HG02970 (cell line): Measurements from ENCODE around the gene BTBD16.

ENCODE experiments used
- ATAC-seq: cut with Tn5 transposase; IDR thresholded peaks from one replicate; pipeline ENCODE4 v1.9.1; 2021; ENCODE audit warnings: mild to moderate bottlenecking, moderate library complexity, moderate number of reproducible peaks; ENCODE audit not compliant: unreplicated experiment, low FRiP score

Gene BTBD16

DNA sequence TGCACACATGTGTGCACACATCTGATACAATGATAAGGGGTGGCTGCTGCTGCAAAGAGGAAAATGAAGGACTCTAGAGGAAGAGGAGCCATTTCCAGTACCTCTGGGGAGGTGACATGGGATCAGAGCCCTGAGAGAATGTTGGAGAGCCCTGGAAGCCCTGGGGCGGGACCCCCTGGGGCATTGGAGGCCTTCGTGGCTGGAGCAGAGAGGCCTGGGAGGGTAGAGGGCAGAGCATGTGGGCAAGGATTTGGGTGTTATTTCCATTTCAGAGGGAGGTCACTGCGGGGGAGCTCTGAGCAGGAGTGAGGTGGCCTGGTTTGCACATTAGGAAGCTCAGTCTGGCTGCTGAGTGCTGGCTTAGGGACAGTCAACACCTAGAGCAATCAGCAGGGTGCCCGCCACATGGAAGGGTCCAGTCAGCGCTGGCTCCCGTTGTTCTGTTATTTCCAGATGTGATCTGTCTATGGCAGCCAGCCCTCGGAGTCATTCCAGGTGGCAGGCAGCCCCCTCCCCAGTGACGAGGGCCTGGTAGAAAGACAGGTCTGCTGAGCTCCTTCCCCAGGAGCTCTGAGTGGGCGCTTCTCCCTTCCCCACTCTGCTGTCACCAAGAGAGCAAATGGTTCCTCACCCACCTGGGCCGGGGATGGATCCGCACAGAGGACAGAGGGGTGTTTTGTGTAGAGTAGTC, 24.1 kb upstream of the BTBD16 start:
- ATAC-seq = no peak

DNA sequence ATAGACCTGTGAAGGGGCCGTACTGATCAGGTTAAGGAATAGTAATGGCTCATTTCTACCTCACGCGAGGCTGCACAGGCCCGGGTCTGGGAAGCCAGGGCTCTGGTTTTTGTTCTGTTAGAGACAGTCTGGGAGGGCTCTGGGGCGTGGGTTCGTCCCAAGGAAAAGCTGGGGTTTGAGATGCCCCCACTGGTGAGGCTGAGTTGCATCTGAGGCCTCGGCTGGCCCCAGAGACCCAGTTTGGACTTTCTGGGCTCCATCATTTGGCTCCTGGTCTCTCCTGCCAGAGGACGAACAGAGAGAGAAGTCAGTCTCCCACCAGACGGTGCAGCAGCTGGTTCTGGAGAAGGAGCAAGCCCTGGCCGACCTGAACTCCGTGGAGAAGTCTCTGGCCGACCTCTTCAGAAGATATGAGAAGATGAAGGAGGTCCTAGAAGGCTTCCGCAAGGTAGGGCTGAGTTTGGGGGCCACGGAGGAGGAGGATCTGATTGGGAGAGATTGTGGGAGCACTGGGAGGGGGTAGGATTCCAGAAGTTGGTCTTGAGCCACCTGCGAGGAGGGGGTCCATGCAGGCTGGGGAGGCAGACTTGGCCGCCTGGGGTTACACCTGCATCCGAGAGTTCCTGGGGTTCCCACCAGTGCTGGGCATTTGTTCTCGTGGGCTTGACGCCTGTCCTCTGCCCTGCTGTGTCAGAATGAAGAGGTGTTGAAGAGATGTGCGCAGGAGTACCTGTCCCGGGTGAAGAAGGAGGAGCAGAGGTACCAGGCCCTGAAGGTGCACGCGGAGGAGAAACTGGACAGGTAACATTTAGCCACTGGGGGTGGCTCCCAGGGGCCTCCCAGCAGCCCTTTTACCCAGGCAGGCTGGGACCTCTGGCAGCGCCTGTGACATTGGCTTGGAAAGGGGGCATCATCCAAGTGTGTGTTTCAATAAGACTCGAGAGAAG, 22.5 kb upstream of the BTBD16 start:
- no peak for ATAC-seq

DNA sequence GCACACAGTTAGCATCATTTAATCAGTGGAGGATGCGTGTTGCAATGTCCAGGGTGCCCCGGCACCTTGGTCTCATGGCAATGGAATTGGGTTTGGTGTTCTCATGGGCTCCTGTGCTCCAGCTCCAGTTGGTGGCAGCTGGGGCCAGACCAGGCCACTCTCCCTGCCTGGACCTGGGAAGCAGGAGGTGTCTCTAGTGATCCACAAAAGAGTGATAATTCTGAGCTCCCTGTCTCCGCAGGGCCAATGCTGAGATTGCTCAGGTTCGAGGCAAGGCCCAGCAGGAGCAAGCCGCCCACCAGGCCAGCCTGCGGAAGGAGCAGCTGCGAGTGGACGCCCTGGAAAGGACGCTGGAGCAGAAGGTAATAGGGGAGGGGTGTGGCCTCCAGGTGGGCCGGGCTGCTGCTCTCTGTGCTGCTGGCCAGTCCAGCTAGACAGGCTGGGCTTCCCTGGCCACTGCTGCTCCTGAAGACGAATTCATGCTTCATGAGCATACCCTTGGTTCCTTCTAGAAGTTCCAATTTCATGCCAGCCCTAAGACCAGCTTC, 21.7 kb upstream of the BTBD16 start:
- no peak for ATAC-seq

DNA sequence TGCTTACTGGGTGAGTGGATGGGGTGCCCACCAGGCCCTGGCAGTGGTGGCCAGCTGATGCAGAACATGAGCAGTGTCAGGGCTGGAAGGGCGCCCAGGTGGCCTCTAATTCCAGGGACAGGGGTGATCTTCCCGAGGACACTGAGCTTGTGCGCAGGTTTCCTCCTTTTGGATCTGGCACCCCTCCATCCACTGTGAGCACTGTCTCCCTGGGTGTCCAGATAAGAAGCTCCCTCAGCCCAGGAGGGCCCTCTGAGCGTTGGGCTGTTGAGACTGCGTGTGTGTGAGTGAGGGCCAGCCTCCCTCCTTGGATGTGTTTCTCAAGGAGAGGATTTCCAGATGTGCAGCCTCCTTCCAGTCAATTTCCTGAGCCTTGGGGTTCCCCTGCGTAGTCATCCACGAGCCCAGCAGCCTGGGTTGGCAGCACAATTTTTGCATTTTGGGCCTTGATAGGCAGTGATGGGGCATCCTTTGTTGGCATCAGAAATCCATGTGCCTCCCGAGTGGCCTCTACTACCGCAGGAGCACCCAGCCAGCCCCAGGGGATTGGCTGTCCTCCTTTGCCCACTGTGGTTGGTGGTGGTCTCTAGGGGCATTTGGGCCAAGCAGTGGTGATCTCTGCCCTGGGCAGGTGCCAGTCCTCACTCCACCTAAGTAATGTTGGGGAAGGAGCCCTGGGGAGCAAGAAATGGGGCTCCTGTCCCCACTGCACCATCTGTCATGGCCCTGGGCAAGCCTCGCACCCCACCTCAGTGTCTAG, 20.9 kb upstream of the BTBD16 start:
- ATAC-seq = no peak

DNA sequence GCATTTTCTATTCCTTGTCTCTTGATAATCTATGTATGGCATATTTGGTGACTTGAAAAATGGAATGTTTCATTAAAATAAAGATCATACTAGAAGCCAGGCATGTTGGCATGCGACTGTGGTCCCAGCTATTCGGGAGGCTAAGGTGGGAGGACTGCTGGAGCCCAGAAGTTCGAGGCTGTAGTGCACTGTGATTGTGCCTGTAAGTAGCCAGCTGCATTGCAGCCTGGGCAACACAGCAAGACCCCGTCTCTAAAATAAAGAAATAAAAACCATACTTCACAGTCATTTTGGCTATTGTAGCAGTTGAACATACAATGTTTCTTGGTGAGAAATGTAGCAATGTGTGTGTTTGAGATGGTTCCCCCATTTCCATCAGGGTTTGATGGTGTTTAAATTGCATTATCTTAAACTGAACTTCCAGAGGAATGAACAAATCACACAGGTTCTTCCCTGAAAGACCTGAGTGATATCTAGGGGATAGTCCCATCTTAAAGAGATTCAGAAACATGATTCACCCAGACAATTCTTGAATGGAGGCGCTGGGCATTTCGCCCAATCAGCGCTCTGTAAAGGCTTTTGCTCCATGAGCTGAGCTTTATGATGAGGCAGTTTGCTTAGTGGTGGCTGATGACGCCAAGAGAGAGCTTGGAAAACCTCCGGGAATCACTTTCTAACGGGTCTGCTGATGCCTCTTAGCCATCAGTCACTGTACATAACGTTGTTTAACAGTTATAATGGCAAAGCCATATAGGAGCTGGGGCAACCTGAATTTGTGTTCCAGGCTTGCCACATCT, 19.4 kb upstream of the BTBD16 start:
- ATAC-seq = no peak

DNA sequence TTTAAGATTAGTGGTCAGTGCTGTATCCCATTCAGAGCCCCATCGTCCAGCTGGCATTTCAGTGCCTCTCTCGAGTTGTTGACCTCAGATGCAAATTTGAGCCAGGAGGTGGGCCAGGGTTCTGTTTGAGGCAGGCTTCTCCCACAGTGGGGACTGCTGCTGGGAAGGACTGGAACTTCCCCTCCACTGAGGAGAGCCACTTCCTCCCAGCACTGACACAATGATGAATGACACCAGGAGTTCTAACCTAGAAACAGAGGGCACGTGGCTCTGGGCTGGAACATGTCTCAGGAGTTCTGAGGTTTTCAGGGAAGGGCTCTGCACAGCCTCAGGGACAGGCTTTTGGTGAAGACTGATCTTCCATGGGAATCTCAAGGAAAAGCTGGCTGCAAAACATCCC, 18.3 kb upstream of the BTBD16 start:
- no peak for ATAC-seq

DNA sequence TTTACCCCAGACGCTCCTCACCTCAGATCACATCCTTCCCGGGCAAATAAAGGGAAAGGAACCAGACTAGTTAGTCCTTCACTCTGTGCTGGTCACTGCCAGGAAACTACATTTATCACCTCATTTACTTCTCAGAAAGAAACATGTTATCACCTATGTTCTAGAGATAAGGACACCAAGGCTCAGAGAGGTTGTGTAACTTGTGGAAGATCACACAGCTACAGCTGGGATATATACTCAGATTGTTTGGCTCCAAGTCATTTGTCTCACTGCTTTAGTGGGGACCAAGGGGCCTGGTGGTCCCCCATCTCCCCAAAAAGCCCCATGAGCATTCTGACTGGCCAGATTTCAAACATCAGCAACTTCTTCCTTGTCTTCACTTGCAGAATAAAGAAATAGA, 17.5 kb upstream of the BTBD16 start:
- ATAC-seq = no peak

DNA sequence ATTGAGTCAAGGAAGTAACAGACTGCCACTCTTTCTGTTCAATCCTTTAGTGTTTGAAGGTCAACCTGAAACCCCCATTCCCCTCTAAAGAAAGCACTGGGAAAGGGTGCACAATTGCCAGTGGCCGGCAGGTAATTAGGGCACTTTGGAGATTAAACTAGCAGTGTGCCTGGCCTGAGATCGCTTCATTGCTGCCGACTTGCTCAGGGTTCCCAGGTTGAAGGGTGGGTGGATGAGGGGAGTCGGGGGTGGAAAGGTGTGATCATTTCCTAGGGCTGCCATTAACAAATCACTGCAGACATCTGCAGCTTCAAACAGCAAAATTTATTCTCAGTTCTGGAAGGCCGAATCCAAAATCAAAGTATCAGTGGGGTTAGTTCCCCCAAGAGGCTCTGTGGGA, 16.3 kb upstream of the BTBD16 start:
- ATAC-seq = no peak

DNA sequence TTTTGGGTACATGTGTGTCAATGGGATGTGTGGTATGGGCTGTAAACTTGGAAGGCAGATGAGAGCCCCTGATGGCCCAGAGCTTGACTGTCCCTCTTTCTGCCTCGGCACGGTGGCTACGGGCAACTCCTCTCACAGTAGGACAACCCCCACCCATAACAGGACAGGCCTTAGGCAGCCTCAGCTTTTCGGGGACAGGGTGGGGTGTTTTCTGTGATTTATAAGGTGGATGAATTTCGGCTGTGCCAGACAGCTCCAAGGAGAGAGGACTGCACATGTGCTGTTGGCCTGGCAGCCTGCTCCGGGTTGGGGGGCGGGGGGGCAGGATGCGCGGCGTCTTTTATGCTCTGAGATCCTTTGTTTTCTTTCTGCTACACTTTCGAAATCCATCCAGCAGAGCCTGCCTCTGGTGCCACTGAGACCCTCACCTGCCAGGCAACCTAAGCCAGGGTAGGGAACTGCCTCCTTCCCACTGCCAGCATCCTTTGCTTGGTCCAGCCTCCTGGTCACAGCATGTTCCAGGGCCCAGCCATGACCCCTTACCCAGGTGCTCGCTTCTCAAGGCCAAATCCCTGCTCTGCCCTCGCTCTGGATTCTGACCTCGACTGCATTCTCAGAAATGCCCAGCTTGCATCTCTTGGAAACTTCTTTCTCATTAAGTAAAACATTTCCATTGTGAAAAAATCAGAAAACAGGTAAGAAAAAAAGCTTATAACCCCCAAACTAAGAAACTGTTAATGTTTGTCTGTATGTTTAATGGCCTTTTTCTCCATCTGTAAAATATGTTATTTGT, 15.4 kb upstream of the BTBD16 start:
- ATAC-seq = no peak

DNA sequence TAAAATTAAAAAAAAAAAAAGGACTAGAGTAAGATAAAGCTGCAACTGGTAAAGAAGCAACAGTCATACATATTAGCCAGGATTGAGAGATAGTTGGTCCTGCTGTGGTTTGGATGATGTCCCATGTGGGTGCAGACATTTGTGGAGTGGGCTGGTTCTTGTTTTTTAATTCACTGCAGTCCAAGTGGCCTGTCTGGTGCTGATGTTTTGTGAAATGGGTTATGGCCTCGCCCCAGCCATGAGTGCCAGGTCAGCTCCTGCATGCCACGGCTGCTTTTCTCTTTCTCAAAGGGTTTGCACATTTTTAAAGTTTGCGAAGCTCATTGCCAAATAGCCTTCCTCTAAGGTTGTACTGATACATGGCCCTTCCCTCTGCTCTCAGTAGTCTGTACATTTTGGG, 14.1 kb upstream of the BTBD16 start:
- no peak for ATAC-seq

DNA sequence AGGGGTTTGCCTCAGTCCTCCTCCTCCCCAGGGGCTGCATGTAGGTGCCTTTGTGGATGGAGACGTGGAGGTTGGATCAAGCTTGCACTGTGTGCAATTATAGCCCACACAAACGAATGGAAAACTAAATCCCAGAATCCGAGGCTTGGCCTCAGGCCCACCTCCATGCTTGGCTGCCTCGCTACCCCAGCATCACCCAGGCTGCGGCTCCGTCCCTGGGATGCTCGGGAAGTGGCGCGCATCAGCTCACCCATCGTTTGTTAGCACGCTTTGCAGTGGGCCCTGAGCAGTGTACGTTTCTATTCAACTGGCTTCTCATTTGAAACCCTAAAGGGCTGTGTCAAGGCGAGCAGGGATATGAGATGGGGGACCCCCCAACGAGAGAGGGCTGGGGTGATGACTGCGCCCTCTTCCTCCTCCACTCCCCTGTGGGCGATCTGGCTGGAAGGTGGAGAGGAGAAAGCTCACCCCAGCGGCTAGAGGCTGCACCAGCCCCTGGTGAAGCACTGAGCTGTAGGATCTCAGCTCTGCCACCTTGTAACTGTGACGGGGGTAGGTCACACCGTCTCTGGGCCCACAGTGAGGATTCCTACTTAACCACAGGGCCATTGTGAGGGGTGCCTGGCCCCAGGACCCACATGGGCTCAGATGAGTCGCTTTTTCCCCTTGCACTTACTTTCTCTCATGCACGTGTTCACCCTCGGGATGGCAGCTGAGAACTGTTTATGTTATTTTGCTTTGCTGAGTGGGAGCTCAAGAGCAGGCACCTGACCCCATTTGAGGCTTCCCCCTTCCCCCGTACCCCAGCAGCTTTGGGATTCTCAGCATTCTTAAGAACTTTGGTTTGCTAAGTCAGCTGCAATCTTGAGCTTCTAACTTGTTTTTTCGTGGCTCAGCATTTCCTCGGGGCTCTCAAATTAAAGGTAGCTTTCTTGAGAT, 12.7 kb upstream of the BTBD16 start:
- no peak for ATAC-seq

DNA sequence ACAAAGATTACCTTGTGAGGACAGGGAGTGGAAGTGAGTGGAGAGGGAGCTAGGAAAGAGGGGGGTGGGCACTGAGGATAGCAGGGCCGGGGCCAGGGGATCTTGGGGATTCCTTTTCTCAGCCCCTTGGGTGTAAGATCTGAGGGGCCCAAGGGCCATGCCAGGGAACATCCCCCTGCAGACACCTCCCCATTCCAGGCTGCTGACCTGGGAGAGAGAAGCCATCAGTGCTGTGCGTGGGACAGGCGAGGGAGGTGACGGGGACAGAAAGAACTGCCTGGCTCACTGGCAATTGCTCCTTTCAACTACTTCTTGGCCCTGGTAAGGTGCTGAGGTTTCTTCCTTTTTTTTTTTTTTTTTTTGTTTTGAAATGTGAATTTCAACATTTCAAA, 12.0 kb upstream of the BTBD16 start:
- ATAC-seq = no peak

DNA sequence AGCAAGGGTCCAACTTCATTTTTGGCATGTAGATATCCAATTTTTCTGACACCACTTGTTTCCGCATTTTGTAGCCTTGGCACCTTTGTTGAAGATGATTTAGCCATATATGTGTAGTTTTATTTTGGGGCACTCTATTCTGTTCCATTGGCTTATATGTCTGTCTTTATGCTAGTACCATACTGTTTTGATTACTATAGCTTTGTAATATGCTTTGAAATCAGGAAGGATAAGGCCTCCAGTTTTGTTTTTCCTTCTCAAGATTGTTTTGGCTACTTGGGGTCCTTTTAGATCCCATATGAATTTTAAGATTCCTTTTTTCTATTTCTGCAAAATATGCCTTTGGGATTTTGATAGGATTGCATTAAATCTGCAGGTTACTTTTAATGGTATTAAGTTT, 9.5 kb upstream of the BTBD16 start:
- no peak for ATAC-seq

DNA sequence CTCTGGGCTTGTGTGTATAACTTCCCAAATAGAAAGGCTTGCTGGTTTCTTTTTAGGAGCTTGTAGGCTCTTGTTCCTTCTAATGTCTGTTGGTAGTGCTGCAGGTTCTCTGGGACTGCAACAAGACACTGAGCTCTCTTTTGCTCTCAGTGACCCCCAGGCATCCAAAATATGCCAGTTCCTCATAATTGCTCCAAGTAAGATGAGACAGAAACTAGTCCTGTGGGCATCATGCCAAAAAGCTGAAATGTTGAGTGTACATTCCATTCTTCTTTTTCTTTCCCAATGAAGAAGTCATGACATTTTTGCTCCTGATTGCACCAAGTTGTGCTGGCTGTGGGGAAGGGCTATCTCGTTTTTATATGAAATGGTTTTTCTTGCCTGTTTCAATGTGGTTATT, 7.1 kb upstream of the BTBD16 start:
- no peak for ATAC-seq

DNA sequence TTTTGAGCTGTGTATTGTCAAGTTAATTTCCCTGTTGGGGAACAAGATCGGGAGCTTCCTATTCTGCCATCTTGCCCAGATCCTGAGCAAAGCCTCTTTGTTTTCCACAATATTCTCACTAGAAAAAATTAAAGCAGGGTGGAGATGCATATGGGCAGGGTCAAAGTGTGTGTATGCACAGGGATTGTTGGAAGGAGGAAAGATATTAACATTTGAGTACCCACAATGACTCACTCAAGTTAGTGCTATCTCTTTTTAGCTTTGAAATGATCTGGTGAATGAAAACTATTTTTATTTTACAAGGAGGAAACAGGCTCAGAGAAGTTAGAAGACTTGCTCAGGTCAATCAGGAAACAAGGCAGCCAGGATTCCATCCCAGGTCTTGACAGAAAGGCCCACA, 6.7 kb upstream of the BTBD16 start:
- no peak for ATAC-seq

DNA sequence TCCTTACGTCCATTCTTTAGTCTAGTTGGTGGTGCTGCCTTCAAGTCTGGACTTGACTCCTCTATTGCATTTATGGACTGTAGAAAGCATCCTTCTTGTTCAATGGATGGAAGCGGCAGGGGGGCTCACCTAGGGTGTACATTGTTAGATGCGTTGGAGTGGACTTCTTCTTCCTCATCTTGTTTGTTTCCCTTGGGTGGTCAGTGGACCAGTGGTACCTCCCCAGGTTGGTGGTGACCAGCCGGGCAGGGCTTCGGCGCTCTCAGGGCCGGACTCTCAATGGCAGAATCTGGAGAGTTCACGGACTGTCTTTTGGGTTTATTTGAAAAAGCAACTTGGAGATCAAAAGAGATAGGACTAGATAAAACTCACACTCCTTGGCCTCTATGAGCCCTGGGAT, 6.2 kb upstream of the BTBD16 start:
- no peak for ATAC-seq

DNA sequence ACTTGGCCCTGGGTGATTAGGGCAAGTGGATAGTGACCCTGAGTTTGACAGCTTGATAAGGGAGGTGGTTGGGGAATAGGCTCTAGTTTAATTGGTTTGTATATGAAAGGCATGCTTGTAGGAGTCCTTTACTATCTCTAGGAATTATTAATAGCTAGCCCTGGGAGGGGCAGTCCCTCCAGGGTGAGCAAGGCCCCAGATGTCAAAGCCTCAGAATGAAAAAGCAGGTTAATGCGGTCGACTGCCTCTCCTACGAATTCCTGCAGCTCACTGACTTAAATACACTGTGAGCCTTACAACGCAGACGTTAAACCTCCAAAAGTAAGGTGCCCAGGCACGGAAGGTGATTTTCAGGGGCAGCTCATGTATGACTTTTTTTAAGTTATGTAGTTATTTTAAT, 5.2 kb upstream of the BTBD16 start:
- no peak for ATAC-seq
